Lower leg skin (tissue), 3 donors: ENCODE data around the gene PKD1L1.

Source experiments
- POLR2A ChIP-seq, 2 donors: fragments of 450-650 bp; IDR thresholded peaks; one replicate each; pipeline ENCODE4 v1.6.1; 2016 to 2017; ENCODE audit warnings: antibody characterized with exemption in 2 of 2, mild to moderate bottlenecking in 1 of 2, moderate library complexity in 1 of 2
- TF ChIP-seq, protein P1 (sequence below), 3 donors: fragments of 450-650 bp; IDR thresholded peaks; one replicate each; pipeline ENCODE4 v1.5.1; 2016; ENCODE audit warnings: antibody characterized with exemption in 3 of 3, mild to moderate bottlenecking in 3 of 3, moderate library complexity in 2 of 3

DNA sequence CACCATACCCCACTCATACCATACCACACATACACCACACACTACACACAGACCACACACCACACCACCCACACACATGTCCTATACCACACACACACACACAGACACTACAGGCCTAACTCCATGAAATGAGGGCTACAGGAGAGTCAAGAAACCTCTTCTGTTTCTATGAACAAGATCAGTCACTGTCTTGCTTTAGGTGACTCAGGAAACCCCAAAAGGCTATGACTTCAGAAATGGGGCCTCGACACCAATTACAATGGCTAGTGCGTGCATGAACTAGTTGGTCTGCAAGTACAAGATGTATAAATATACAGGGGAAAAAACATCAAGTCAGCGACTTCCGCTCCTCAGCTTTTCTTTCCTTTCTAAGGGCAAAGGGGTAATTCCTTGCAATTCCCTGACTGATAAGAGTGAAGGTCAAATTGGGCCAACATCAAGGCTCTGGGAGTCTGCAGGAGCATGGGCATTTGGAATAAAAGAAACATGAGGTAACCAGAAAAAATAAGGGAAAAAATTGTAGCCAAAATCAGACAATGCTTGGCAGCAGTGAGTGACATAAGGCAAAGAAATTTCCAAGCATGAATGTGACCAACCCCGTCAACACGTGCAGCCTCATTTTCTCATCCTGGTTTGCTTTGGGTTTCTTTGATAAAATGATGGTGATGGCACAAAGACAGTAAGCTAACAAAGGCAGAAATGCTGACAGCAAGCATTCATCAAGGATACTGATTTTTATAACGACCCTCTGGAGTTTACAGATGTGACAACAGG, 1.5 kb downstream of the PKD1L1 start:
- TF ChIP-seq, protein P1, sequence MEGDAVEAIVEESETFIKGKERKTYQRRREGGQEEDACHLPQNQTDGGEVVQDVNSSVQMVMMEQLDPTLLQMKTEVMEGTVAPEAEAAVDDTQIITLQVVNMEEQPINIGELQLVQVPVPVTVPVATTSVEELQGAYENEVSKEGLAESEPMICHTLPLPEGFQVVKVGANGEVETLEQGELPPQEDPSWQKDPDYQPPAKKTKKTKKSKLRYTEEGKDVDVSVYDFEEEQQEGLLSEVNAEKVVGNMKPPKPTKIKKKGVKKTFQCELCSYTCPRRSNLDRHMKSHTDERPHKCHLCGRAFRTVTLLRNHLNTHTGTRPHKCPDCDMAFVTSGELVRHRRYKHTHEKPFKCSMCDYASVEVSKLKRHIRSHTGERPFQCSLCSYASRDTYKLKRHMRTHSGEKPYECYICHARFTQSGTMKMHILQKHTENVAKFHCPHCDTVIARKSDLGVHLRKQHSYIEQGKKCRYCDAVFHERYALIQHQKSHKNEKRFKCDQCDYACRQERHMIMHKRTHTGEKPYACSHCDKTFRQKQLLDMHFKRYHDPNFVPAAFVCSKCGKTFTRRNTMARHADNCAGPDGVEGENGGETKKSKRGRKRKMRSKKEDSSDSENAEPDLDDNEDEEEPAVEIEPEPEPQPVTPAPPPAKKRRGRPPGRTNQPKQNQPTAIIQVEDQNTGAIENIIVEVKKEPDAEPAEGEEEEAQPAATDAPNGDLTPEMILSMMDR (IDR thresholded peaks at IDR 0.05): no peak
- no peak for TF ChIP-seq POLR2A (IDR thresholded peaks at IDR 0.05)
